Epithelial cell of proximal tubule (primary cell): ENCODE results near the gene GALNT9. TPM values are rescaled to one million over a fixed set of nuclear protein-coding genes. Genes with fewer than 3 reads are reported as not detected.

Experiments
- DNase-seq: peaks from one replicate; pipeline ENCODE4 v3.0.0-alpha.2; 2011; ENCODE audit warnings: low read depth
- H3K4me3 ChIP-seq: 2 replicates; pipeline ENCODE4 v1.5.1; 2011; ENCODE audit warnings: low read depth, mild to moderate bottlenecking, low read length
- CTCF ChIP-seq: conservative IDR thresholded peaks from 2 replicates; pipeline ENCODE4 v1.5.1; 2012; ENCODE audit warnings: low read depth, mild to moderate bottlenecking, low read length
- total RNA-seq: library from RNA; depleted of rRNA; stranded (reverse); fragments of >200 nt; gene quantifications from 2 replicates; pipeline ENCODE4 v1.2.3, GENCODE V29; 2015

The GALNT9 gene
- total RNA-seq, 1 donor from 2014 or later = not detected

- TF ChIP-seq CTCF = no peak
- no peak overlapping the region for H3K4me3 ChIP-seq
- DNase-seq = no peak
Observed at GRCh38 chr12:132201391-132202120, 127.8 kb downstream of the GALNT9 start.

DNA sequence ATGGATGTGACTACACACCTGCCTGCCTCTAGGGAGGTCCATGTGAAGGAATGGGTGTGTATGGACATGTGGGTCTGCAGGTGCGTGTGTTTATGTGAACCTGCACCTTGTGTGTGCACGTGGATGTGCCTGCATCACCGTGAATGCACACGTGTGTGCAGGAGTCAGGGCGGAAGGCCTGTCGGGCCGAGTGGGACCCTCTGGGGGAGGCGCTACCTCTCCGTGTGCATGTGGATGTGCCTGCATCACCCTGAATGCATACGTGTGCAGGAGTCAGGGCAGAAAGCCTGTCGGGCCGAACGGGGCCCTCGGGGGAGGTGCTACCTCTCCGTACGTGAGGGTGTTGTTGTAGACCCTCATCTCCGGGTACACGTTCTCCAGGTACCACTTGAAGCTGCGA lies 128.6 kb downstream of the GALNT9 start:
- TF ChIP-seq CTCF = no peak
- no peak for DNase-seq
- H3K4me3 ChIP-seq = no peak overlapping the region

- TF ChIP-seq CTCF = no peak
- H3K4me3 ChIP-seq = no peak overlapping the region
Observed at GRCh38 chr12:132199526-132200319, 129.7 kb downstream of the GALNT9 start.

GRCh38 chr12:132199101-132199500 lies 130.3 kb downstream of the GALNT9 start:
- no peak overlapping the region for H3K4me3 ChIP-seq
- DNase-seq = no peak
- TF ChIP-seq CTCF = no peak

More at GRCh38 chr12:132199526-132200319, 129.7 kb downstream of the GALNT9 start:
- no peak for DNase-seq

DNA sequence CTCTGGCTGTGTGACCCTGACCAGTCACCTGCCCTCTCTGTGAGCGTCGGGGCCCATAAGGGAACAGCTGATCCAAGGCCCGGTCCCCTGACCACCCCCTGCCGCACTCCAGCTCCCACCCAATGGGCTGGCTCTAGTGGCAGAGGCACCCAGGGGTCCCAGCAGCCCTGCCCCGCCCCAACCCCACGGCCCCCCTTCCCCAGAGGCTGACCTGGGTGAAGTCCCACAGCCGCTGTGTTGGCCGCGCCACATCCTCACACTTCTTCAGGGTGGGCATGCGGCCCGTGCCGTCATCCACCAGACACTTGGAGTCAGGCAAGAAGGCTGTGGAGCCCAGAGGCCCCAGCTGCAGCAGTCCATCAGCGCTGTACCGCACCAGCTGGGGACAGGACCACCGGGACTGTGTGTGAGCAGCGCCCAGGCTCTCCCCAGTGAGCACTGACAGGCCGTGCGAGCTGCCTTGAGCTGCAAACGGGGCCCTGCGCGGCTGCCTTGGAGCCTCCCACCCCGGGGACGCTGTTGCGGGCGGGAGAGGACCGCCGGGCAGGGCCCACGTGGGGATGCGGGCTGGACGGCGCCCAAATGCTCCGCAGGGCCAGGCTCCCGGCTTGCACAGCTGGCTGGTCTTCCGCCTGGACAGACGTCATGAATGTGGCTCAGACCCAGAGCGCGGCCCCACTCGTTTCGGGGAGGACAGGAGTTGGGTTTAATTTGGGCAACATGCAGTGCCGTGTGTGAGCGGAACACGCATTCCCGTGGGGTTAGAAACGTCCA lies 131.6 kb downstream of the GALNT9 start:
- TF ChIP-seq CTCF = no peak
- DNase-seq = no peak
- H3K4me3 ChIP-seq = no peak overlapping the region

DNA sequence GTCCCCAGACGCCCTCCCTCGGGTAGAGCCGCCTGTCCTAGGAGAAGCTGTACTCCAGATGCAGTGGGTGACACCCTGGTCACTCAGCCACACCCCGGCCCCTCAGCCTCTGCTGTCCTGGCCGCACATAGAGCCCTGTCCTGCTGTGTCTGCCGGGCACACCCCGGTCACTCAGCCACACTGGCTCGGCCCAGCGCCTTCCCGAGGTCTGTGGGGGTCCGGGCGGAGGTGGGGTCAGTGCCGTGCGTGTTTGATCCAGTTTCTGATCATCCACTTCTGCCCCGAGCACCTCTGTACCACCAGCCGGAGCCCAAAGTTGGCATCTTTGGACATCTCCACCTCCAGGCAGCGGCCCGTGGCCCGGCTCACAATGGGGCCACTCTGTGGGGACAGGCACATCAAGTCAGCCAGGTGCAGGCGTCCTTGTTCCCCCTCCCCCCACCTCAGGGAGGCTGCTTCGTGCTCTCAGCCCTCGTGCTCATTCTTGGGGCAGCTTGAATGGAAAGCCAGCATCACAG lies 132.5 kb downstream of the GALNT9 start:
- no peak for TF ChIP-seq CTCF
- H3K4me3 ChIP-seq = no peak overlapping the region
- no peak for DNase-seq
